Measurements from ENCODE around the gene SDC3.

DNA sequence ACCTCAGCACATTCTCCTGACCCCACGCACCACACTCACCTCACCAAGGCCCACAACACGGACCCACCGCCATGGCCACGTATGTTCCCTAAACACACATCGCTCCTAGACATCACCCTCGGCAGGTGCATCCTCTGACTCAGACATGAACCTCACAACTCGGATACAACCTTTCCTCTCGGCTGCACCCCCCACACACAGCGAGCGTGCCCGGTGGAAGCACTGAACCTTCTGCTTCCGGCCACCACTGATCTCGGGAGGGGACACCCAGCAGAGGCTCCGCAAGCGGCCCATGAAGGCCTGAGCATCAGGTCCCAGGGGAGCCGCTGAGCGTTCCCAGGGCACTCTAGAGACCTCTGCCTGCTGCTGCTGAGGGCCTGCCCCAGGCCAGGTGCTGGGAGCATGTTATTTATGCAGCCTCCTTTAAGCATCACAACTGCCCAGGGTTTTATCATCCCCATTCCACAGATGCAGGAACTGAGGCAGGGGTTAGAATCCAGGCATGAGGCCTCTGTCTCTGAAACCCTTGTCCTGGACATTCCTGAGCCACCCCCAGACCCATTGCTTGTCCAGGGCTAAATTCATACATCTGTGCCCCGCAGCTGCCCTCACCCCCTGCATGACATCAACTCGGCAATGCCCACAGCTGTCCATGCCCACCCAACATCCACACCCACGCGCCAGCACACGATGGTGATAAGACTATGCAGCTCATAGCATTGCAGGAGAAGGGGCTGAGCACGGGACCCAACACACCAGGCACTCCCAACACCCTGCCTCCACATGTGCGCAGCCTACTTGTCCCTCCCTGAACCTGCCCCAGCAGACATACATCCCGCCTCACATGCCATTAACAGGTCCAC is 27.0 kb downstream of the SDC3 start:
- TF ChIP-seq, protein P1, sequence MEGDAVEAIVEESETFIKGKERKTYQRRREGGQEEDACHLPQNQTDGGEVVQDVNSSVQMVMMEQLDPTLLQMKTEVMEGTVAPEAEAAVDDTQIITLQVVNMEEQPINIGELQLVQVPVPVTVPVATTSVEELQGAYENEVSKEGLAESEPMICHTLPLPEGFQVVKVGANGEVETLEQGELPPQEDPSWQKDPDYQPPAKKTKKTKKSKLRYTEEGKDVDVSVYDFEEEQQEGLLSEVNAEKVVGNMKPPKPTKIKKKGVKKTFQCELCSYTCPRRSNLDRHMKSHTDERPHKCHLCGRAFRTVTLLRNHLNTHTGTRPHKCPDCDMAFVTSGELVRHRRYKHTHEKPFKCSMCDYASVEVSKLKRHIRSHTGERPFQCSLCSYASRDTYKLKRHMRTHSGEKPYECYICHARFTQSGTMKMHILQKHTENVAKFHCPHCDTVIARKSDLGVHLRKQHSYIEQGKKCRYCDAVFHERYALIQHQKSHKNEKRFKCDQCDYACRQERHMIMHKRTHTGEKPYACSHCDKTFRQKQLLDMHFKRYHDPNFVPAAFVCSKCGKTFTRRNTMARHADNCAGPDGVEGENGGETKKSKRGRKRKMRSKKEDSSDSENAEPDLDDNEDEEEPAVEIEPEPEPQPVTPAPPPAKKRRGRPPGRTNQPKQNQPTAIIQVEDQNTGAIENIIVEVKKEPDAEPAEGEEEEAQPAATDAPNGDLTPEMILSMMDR (IDR thresholded peaks at IDR 0.05), result no peak
- TF ChIP-seq POLR2AphosphoS5 (IDR thresholded peaks at IDR 0.05), result no peak
